ENCODE measurements around the gene ECE2. TPM values are rescaled to one million over a fixed set of nuclear protein-coding genes. Genes with fewer than 3 reads are reported as not detected.

The ECE2 gene
- total and polyA plus RNA-seq, 10 of the 15 experiments (the other 5 are each of a cell fraction or from before 2014, with no cell fraction given), result not detected

DNA sequence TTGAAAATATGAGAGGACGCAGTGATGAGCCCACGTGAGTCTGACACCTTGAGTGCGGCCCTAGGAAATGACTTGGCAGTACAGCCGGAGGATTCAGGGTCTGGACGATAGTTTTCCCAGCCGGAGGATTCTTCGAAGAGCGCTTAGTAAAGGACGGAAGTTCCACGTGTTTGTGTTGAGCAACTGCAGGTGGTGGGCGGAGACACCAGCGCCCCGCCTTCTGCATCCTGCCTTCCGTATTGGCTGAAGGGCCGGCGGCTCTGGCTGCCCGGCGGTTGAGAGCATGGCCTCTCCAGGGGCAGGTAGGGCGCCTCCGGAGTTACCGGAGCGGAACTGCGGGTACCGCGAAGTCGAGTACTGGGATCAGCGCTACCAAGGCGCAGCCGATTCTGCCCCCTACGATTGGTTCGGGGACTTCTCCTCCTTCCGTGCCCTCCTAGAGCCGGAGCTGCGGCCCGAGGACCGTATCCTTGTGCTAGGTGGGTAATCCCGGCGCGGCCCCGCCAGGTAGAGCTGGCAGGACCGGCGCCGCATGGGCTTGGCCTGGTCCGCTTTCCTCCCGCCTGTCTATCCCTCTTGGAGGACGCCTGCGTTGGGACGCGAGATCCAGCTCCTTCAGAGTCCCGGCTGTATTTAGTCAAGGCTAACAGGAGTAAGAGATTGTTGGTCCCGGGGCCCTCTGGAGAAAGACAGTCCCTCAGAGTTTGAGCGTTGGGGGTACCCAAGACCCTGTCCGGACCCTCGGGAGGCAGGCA lies 26.2 kb upstream of the ECE2 start, which contains the start of gene EEF1AKMT4 (continued):
- TF ChIP-seq POLR2A (IDR thresholded peaks at IDR 0.05; ENCODE audit: low read depth, low read length), result peak; percentile 79
- TF ChIP-seq, protein P1, sequence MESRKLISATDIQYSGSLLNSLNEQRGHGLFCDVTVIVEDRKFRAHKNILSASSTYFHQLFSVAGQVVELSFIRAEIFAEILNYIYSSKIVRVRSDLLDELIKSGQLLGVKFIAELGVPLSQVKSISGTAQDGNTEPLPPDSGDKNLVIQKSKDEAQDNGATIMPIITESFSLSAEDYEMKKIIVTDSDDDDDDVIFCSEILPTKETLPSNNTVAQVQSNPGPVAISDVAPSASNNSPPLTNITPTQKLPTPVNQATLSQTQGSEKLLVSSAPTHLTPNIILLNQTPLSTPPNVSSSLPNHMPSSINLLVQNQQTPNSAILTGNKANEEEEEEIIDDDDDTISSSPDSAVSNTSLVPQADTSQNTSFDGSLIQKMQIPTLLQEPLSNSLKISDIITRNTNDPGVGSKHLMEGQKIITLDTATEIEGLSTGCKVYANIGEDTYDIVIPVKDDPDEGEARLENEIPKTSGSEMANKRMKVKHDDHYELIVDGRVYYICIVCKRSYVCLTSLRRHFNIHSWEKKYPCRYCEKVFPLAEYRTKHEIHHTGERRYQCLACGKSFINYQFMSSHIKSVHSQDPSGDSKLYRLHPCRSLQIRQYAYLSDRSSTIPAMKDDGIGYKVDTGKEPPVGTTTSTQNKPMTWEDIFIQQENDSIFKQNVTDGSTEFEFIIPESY (IDR thresholded peaks at IDR 0.05), result no peak
- TF ChIP-seq SP1 (IDR thresholded peaks at IDR 0.05; ENCODE audit: low read depth, low read length), result peak; percentile 77
- TF ChIP-seq LARP7 (IDR thresholded peaks at IDR 0.05), result peak; percentile 17; the same call in 1 of the 2 replicates
- no peak for TF ChIP-seq HDGF (IDR thresholded peaks at IDR 0.05)
- peak; percentile 93 for TF ChIP-seq MYC (IDR thresholded peaks at IDR 0.05; ENCODE audit: insufficient read depth, insufficient read length, insufficient replicate concordance, low read length, severe bottlenecking)
- no peak for TF ChIP-seq SUZ12 (IDR thresholded peaks at IDR 0.05; ENCODE audit: unreplicated experiment)
- TF ChIP-seq TCF3 (IDR thresholded peaks at IDR 0.05; ENCODE audit: borderline replicate concordance, insufficient read depth, low read depth, low read length), result 0 out of 2 replicates have a peak, but pooled peaks have one; percentile 22
- peak; percentile 89 for TF ChIP-seq GABPA (IDR thresholded peaks at IDR 0.05; ENCODE audit: low read depth)
- TF ChIP-seq, protein P2, sequence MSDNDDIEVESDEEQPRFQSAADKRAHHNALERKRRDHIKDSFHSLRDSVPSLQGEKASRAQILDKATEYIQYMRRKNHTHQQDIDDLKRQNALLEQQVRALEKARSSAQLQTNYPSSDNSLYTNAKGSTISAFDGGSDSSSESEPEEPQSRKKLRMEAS (IDR thresholded peaks at IDR 0.05; ENCODE audit: low read depth, low read length), result peak; percentile 99
- 0 out of 2 replicates have a peak, but pooled peaks have one; percentile 0 for TF ChIP-seq PML (IDR thresholded peaks at IDR 0.05; ENCODE audit: low read length)
- TF ChIP-seq HDAC2 (IDR thresholded peaks at IDR 0.05), result no peak
- TF ChIP-seq MYB (IDR thresholded peaks at IDR 0.05; ENCODE audit: borderline replicate concordance, low read depth, low read length), result no peak
- TF ChIP-seq ZNF24 (IDR thresholded peaks at IDR 0.05), result no peak
- peak in 1 of 2 experiments; percentile 93; a peak in 2 of 4 replicates for TF ChIP-seq CEBPB (IDR thresholded peaks at IDR 0.05; ENCODE audit: borderline replicate concordance in 1 of 2, low read depth in 2 of 2, low read length in 2 of 2)
- TF ChIP-seq SPI1 (IDR thresholded peaks at IDR 0.05; ENCODE audit: borderline replicate concordance, insufficient read depth, low read depth, low read length), result no peak
- no peak for TF ChIP-seq NFYA (IDR thresholded peaks at IDR 0.05; ENCODE audit: borderline replicate concordance, low read depth, low read length)
- TF ChIP-seq, protein P3, sequence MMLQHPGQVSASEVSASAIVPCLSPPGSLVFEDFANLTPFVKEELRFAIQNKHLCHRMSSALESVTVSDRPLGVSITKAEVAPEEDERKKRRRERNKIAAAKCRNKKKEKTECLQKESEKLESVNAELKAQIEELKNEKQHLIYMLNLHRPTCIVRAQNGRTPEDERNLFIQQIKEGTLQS (IDR thresholded peaks at IDR 0.05; ENCODE audit: borderline replicate concordance, extremely low read depth, low read depth, low read length), result no peak
- no peak for TF ChIP-seq POLR2AphosphoS2 (IDR thresholded peaks at IDR 0.05; ENCODE audit: low read depth, low read length)
- TF ChIP-seq, protein P4, sequence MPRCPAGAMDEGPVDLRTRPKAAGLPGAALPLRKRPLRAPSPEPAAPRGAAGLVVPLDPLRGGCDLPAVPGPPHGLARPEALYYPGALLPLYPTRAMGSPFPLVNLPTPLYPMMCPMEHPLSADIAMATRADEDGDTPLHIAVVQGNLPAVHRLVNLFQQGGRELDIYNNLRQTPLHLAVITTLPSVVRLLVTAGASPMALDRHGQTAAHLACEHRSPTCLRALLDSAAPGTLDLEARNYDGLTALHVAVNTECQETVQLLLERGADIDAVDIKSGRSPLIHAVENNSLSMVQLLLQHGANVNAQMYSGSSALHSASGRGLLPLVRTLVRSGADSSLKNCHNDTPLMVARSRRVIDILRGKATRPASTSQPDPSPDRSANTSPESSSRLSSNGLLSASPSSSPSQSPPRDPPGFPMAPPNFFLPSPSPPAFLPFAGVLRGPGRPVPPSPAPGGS (IDR thresholded peaks at IDR 0.05; ENCODE audit: borderline replicate concordance, insufficient read depth, low read depth, low read length, poor library complexity, severe bottlenecking), result no peak
- TF ChIP-seq PAX5 (IDR thresholded peaks at IDR 0.05; ENCODE audit: borderline replicate concordance, low read depth, low read length), result peak; percentile 99
- TF ChIP-seq, protein P5, sequence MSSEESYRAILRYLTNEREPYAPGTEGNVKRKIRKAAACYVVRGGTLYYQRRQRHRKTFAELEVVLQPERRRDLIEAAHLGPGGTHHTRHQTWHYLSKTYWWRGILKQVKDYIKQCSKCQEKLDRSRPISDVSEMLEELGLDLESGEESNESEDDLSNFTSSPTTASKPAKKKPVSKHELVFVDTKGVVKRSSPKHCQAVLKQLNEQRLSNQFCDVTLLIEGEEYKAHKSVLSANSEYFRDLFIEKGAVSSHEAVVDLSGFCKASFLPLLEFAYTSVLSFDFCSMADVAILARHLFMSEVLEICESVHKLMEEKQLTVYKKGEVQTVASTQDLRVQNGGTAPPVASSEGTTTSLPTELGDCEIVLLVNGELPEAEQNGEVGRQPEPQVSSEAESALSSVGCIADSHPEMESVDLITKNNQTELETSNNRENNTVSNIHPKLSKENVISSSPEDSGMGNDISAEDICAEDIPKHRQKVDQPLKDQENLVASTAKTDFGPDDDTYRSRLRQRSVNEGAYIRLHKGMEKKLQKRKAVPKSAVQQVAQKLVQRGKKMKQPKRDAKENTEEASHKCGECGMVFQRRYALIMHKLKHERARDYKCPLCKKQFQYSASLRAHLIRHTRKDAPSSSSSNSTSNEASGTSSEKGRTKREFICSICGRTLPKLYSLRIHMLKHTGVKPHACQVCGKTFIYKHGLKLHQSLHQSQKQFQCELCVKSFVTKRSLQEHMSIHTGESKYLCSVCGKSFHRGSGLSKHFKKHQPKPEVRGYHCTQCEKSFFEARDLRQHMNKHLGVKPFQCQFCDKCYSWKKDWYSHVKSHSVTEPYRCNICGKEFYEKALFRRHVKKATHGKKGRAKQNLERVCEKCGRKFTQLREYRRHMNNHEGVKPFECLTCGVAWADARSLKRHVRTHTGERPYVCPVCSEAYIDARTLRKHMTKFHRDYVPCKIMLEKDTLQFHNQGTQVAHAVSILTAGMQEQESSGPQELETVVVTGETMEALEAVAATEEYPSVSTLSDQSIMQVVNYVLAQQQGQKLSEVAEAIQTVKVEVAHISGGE (CRISPR knock-in tag; IDR thresholded peaks at IDR 0.05), result peak; percentile 88
